ENCODE measurements around the gene SERP1.

DNA sequence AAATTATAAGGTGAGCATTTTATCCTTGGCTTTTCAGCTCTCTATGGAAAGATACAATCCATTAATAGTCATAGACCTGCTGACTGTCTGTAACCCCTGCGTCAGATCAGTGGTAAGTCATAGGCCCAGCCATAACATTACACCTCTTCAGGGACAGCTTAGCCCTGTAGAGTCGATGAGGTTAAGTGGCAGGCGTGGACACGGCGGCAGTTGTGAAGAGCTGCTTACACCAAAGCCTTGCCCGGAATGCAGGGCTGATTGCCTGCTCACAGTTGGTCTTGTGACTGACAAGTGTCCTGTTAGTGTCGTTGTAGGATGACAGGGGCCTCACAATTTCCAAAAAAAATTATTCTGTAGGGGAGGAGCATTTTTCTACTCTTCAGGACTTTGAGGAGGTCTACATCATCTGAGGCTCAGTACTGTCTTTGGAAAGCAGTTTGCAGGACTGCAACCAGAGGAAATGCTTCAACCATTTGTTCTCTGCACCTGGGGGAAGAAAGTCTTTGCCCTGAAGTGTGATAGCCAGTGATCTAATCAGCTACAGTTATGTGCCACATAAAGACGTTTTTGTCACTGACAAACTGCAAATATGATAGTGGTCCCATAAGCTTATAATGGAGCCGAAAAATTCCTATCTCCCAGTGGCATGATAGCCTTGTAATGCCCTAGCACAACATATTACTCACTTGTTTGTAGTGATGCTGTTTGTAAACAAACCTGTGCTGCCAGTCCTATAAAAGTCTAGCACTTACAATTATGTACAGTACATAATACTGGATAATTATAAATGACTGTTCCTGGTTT, 41.9 kb upstream of the SERP1 start:
- TF ChIP-seq, protein P1, sequence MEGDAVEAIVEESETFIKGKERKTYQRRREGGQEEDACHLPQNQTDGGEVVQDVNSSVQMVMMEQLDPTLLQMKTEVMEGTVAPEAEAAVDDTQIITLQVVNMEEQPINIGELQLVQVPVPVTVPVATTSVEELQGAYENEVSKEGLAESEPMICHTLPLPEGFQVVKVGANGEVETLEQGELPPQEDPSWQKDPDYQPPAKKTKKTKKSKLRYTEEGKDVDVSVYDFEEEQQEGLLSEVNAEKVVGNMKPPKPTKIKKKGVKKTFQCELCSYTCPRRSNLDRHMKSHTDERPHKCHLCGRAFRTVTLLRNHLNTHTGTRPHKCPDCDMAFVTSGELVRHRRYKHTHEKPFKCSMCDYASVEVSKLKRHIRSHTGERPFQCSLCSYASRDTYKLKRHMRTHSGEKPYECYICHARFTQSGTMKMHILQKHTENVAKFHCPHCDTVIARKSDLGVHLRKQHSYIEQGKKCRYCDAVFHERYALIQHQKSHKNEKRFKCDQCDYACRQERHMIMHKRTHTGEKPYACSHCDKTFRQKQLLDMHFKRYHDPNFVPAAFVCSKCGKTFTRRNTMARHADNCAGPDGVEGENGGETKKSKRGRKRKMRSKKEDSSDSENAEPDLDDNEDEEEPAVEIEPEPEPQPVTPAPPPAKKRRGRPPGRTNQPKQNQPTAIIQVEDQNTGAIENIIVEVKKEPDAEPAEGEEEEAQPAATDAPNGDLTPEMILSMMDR (conservative IDR thresholded peaks at IDR 0.05; ENCODE audit: low read length) = no peak
- TF ChIP-seq EZH2phosphoT487 (IDR thresholded peaks at IDR 0.05; ENCODE audit: borderline replicate concordance, low read depth, low read length) = no peak
